ENCODE measurements around the gene MBD2.
"Not testable (repeated sequence)": the region's sequence is repeated elsewhere in the genome, so short reads cannot be mapped to it uniquely, and the experiment has no call there.

Gene MBD2, protein sequence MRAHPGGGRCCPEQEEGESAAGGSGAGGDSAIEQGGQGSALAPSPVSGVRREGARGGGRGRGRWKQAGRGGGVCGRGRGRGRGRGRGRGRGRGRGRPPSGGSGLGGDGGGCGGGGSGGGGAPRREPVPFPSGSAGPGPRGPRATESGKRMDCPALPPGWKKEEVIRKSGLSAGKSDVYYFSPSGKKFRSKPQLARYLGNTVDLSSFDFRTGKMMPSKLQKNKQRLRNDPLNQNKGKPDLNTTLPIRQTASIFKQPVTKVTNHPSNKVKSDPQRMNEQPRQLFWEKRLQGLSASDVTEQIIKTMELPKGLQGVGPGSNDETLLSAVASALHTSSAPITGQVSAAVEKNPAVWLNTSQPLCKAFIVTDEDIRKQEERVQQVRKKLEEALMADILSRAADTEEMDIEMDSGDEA

DNA sequence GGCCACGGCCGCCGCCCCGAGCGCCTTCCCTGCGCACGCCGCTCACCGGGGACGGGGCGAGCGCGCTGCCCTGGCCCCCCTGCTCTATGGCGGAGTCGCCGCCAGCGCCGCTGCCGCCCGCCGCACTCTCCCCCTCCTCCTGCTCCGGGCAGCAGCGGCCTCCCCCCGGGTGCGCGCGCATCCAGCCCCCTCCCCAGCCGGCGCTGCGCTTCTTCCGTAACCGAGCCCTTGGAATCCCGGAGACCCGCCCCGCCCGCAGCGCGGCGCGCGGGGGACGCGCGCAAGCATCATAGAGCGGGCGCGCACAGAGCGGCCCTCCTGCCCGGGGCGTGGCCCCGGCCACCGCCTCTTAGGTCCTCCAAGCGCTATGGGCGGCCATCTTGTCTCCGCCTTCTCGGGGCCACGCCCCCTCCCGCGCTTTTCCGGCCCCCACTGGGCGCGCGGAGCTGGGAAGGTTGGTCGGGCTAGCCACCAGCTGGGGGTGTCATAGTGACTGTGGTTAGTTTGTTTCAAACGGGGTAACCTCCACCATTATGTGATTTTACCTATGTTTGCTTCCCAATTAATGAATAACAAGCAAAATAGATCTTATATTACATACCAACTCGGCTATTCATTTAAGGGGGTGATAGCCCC is at the start of gene MBD2:
MBD2 (minus strand) TSS at position 291 of the 636 bp plus-strand sequence; CDS start at position 181, 110 bp downstream.
- in situ Hi-C loops (cut with MboI; ENCODE audit: low sequenced_read_pairs): no loop called here

DNA sequence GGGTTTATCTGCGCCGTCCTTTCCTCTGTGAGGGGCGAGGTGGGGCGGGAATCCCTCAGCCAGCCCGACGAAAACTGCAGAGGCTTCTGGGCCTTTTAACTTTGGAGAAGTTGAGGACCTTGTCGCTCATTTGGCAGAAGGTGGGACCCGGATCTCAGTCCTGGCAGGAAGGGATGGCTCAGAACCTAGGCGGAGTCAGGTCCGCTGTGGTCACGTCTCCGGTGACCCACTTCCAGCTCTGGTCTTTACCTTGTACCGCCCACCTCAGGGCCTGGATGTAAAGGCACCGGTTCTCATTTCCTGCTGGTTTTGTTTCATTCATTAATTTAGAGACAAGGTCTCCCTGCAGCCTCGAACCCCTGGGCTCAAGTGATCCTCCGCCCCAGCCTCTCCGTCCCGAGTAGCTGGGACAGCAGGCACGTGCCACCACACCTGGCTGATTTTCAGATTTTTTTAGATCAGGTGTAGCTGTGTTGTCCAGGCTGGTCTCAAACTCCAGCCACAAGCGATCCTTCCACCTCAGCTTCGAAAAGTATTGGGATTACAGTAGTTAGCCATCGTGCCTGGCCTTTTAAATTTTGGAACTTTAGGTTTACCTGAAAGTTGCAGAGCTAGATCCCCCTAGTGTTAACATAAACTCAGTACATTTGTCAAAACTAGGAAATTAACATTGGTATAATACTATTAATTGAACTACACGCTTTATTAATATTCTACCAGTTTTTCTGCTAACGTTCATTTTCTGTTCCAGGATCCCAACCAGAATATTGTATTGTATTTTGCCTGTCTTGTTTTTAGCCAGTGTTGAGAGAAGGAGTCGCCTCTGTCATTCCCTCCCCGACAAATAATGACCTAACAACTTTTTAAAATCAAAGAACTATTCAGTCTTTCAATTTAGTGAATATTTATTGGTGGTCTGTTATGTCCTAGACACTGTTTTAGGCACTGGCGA is 45.7 kb upstream of the MBD2 start:
- in situ Hi-C loops (cut with MboI; ENCODE audit: low sequenced_read_pairs): no loop called here

DNA sequence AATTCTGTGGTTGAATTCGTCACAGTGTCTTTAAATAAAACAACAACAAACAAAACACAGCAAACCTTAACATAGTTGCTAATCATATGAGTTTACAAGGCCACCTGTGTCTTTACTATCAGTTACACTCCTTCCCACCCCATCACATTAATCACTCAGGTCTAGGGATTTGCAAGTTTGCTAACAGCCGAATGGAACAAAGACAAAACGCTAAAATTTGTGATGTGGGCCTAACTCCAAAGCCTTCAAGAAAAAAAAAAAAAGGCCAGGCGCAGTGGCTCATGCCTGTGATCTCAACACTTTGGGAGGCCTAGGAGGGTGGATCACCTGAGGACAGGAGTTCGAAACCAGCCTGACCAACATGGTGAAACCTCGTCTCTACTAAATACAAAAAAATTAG is 44.3 kb upstream of the MBD2 start:
- in situ Hi-C loops (cut with MboI; ENCODE audit: low sequenced_read_pairs): no loop called here

DNA sequence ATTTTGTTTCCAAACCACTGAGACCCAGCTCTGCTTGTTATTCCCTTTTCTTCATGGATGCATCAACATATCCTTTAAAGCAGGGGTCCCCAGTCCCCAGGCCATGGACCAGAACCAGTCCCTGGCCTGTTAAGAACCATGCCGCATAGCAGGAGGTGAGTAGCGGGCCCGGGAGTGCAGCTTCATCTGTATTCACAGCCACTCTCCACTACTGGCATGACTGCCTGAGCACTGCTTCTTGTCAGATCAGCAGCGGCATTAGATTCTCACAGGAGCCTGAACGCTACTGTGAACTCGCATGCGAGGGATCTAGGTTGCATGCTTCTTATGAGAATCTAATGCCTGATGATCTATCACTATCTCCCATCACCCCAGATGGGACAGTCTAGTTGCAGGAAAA is 43.2 kb upstream of the MBD2 start:
- in situ Hi-C loops (cut with MboI; ENCODE audit: low sequenced_read_pairs): no loop called here

DNA sequence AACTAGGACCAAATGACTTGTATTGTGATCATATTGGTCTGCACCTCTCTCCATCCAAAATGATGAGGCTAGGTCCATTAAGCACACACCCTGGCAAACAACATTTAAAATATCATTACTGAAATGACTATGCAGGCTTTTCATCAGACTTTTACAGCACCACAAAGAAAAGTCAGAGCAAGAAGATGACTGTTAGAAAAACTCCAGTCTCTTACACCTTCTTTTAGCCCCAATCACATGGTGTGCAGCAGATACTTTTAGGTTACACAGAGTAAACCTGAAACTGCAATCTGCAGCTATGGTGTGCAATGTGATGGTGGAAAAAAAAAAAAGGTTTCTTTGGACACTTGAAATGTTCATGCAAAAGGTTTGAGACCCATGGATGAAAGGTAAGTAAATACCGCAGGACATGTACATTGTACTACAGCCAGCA is 39.5 kb upstream of the MBD2 start:
- in situ Hi-C loops (cut with MboI; ENCODE audit: low sequenced_read_pairs): no loop called here

GRCh38 chr18:54261894-54262293 is 37.4 kb upstream of the MBD2 start:
- in situ Hi-C loops (cut with MboI; ENCODE audit: low sequenced_read_pairs): no loop called here

GRCh38 chr18:54260396-54261072 is 36.1 kb upstream of the MBD2 start:
- in situ Hi-C loops (cut with MboI; ENCODE audit: low sequenced_read_pairs): no loop called here

- in situ Hi-C loops (cut with MboI; ENCODE audit: low sequenced_read_pairs): not testable (repeated sequence)
Observed at GRCh38 chr18:54257818-54258217, 33.3 kb upstream of the MBD2 start.

GRCh38 chr18:54257015-54257414 is 32.5 kb upstream of the MBD2 start:
- in situ Hi-C loops (cut with MboI; ENCODE audit: low sequenced_read_pairs): no loop called here

DNA sequence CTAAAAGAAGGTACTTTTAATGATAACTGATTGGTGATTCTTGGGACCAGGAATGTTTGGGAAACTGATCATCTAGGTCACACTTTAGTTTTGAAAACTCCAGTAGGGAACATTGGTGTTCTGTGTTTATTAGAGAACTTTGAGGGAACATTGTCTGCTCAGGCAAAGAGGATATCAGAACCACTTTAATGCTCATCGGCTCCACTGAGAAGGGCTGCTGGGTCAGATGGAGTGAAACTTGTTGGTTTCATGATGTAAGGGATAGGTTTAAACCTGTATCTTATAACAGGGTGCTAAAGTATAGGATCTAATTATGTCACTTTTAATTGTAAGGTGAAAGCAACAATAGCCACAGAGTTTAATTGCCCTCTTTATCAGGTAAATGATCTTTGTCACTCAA is 30.7 kb upstream of the MBD2 start:
- in situ Hi-C loops (cut with MboI; ENCODE audit: low sequenced_read_pairs): no loop called here

DNA sequence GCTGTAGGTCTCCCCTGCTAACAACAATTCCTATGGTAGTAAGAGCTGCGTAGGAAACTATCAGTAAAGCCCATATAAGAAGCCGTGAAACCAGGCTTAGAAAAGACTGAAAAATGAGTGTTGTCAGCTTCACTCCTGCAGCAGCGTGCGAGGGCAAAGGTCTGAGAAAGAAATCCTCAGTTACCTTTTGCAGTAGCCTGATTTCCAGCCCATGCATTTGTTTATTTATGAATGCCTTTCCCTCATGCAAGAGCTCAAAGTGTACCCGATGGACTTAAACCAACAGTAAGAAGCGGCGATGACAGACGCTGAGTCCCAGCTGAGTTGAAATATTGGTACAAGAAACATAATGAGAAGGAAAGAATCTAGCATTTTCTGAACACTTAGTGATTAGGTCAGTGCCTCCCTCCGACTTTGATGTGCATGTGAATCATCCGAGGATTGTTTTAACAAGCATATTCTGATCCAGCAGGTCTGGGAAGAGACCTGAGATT is 29.8 kb upstream of the MBD2 start:
- in situ Hi-C loops (cut with MboI; ENCODE audit: low sequenced_read_pairs): no loop called here

- in situ Hi-C loops (cut with MboI; ENCODE audit: low sequenced_read_pairs): no loop called here
Observed at GRCh38 chr18:54251606-54252390, 27.3 kb upstream of the MBD2 start.

DNA sequence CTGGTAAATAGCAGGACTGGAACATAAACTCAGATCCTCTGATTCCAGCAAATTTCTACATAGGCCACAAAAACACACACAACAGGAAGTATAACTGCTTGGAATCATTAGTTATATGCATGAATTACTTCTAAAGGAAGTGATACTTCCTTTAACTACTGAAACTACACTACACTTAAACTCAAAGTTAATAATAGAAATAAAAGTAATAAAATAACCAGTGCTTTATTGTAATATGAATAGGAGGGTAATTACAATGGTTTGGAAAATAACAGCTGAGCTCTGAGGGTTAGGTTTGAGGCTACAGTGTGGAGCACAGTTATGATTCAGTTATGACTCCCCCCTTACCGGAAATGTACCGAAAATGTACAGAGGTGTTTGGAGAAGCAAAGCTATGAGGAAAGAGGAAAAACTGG is 26.4 kb upstream of the MBD2 start:
- in situ Hi-C loops (cut with MboI; ENCODE audit: low sequenced_read_pairs): no loop called here

GRCh38 chr18:54247511-54248175 is 23.2 kb upstream of the MBD2 start:
- in situ Hi-C loops (cut with MboI; ENCODE audit: low sequenced_read_pairs): no loop called here

- in situ Hi-C loops (cut with MboI; ENCODE audit: low sequenced_read_pairs): no loop called here
Observed at GRCh38 chr18:54242327-54242726, 17.9 kb upstream of the MBD2 start.

DNA sequence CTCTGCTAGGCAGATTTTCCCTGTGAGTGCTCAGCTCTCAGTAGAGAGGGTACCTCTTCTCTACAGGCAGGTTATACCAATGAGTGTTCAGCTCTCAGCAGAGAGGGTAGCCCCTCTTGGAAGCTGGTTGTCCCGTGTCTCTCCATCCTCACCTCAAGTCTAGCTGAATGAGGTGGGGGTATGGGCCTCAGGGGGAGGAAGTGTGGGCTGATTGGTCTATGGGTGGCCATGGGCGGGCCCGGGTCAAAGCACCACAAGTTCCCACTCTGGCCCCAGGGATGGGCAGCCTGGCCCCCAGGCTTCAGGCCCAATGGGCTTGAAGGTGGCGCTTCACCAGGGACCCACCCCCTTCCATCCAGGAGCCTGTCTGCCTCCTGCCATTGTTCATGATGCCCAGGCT is 17.0 kb upstream of the MBD2 start:
- in situ Hi-C loops (cut with MboI; ENCODE audit: low sequenced_read_pairs): no loop called here

DNA sequence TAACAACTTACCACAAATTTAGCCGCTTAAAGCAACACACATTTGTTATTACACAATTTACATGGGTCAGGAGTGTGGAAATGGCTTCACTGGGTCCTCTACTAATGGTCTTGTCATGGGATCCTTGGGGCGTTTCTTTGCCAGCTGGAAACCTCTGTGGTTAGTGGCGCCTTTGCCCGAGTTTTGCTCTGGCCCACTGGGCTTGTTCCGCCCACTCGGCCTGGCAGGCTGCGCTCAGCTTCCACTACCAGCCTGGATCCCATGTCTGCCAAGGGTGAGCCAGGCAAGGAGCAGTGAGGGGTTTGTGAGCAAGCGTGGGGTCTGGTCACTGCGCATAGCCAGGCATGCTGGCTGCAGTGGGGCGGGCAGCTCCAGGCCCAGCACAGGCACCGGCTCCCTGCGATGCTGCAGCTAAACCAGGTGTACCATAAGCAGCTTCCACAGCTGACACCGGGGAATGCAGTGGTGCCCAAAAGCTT is 16.2 kb upstream of the MBD2 start:
- in situ Hi-C loops (cut with MboI; ENCODE audit: low sequenced_read_pairs): no loop called here

- in situ Hi-C loops (cut with MboI; ENCODE audit: low sequenced_read_pairs): no loop called here
Observed at GRCh38 chr18:54239601-54240000, 15.1 kb upstream of the MBD2 start.

DNA sequence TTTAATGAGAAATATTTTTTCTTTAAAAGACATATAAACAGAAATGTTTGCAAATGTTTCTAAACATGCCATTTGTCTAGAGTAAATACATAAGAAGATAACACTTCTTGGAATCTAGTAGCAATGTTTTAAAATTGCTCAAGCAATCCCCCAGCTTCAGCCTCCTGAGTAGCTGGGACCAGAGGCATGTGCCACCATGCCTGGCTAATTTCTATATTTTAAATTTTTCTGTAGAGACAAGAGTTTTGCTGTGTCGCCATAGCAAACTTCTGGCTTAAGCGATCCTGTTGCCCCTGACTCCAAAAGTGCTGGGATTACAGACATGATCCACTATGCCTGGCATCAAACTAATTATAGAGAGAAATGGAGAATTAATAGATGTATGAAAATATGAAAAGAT is 14.6 kb upstream of the MBD2 start:
- in situ Hi-C loops (cut with MboI; ENCODE audit: low sequenced_read_pairs): no loop called here
